Measurements from ENCODE around the gene EVI2B. TPM values are rescaled to one million over a fixed set of nuclear protein-coding genes. Genes with fewer than 3 reads are reported as not detected.

EVI2B gene
- total RNA-seq, 1 experiment from 2014 or later, result not detected

- intact Hi-C loops (cut with micrococcal nuclease; ENCODE audit: unreplicated experiment), result no loop called here
- Mint-ChIP-seq H3K4me1 (ENCODE audit: low read depth, unreplicated experiment) (no peaks in the 10 kb centered on the region), H3K27ac (ENCODE audit: unreplicated experiment) (no peak overlapping the region), H3K4me3 (ENCODE audit: low read depth, unreplicated experiment) (no peak overlapping the region), H3K9me3 (ENCODE audit: low read depth, unreplicated experiment) (no peaks in the 10 kb centered on the region), H3K27me3 (ENCODE audit: unreplicated experiment) (no peaks in the 10 kb centered on the region), H3K36me3 (ENCODE audit: insufficient read depth, unreplicated experiment) (no peaks in the 10 kb centered on the region)
- no peak for DNase-seq
- CTCF ChIA-PET, result interaction anchor here (0.6 kb wide), 1 partner anchor 631 kb away, joined by 3 read pairs; no protein-coding TSS in a partner anchor
- no peak for TF ChIP-seq CTCF (IDR thresholded peaks at IDR 0.05; ENCODE audit: unreplicated experiment)
- BruUV-seq (replicated peaks), result no TSS peak
Measured at GRCh38 chr17:31320791-31321190, 6.9 kb upstream of the EVI2B start.

GRCh38 chr17:31320241-31320640 is 6.4 kb upstream of the EVI2B start:
- CTCF ChIA-PET, result interaction anchor here (0.6 kb wide), 1 partner anchor 630 kb away, joined by 3 read pairs; no protein-coding TSS in a partner anchor

GRCh38 chr17:31318851-31319661 is 5.2 kb upstream of the EVI2B start:
- H3K4me3 Mint-ChIP-seq (ENCODE audit: low read depth, unreplicated experiment), result no peak overlapping the region
- H3K27me3 Mint-ChIP-seq (ENCODE audit: unreplicated experiment), result no peaks in the 10 kb centered on the region
- H3K4me1 Mint-ChIP-seq (ENCODE audit: low read depth, unreplicated experiment), result no peaks in the 10 kb centered on the region
- H3K27ac Mint-ChIP-seq (ENCODE audit: unreplicated experiment), result no peak overlapping the region
- BruUV-seq (replicated peaks), result no TSS peak
- H3K9me3 Mint-ChIP-seq (ENCODE audit: low read depth, unreplicated experiment), result no peaks in the 10 kb centered on the region
- H3K36me3 Mint-ChIP-seq (ENCODE audit: insufficient read depth, unreplicated experiment), result no peaks in the 10 kb centered on the region
- CTCF ChIA-PET, result no interaction called here
- DNase-seq, result no peak
- intact Hi-C loops (cut with micrococcal nuclease; ENCODE audit: unreplicated experiment), result no loop called here
- no peak for TF ChIP-seq CTCF (IDR thresholded peaks at IDR 0.05; ENCODE audit: unreplicated experiment)

More at GRCh38 chr17:31320241-31320640, 6.4 kb upstream of the EVI2B start:
- no TSS peak for BruUV-seq (replicated peaks)
- TF ChIP-seq CTCF (IDR thresholded peaks at IDR 0.05; ENCODE audit: unreplicated experiment), result no peak
- no peak for DNase-seq
- Mint-ChIP-seq H3K4me3 (ENCODE audit: low read depth, unreplicated experiment) (no peak overlapping the region), H3K27ac (ENCODE audit: unreplicated experiment) (no peak overlapping the region), H3K9me3 (ENCODE audit: low read depth, unreplicated experiment) (no peaks in the 10 kb centered on the region), H3K36me3 (ENCODE audit: insufficient read depth, unreplicated experiment) (no peaks in the 10 kb centered on the region), H3K4me1 (ENCODE audit: low read depth, unreplicated experiment) (no peaks in the 10 kb centered on the region), H3K27me3 (ENCODE audit: unreplicated experiment) (no peaks in the 10 kb centered on the region)
- intact Hi-C loops (cut with micrococcal nuclease; ENCODE audit: unreplicated experiment), result no loop called here

- H3K27ac Mint-ChIP-seq (ENCODE audit: unreplicated experiment), result peak overlapping the region; percentile 14
- no TSS peak for BruUV-seq (replicated peaks)
- H3K9me3 Mint-ChIP-seq (ENCODE audit: low read depth, unreplicated experiment), result no peaks in the 10 kb centered on the region
- H3K36me3 Mint-ChIP-seq (ENCODE audit: insufficient read depth, unreplicated experiment), result no peaks in the 10 kb centered on the region
- CTCF ChIA-PET, result no interaction called here
- no peak for TF ChIP-seq CTCF (IDR thresholded peaks at IDR 0.05; ENCODE audit: unreplicated experiment)
- no peaks in the 10 kb centered on the region for H3K4me1 Mint-ChIP-seq (ENCODE audit: low read depth, unreplicated experiment)
- H3K27me3 Mint-ChIP-seq (ENCODE audit: unreplicated experiment), result no peaks in the 10 kb centered on the region
- intact Hi-C loops (cut with micrococcal nuclease; ENCODE audit: unreplicated experiment), result no loop called here
- DNase-seq, result no peak
- no peak overlapping the region for H3K4me3 Mint-ChIP-seq (ENCODE audit: low read depth, unreplicated experiment)
Measured at GRCh38 chr17:31318298-31318801, 4.5 kb upstream of the EVI2B start.
